Right atrium auricular region (tissue), 2 donors: ENCODE results near the gene MPPED1. TPM values are rescaled to one million over a fixed set of nuclear protein-coding genes. Genes with fewer than 3 reads are reported as not detected.

Experiments used
- DNase-seq: peaks from one replicate; pipeline ENCODE4 v3.0.0-alpha.2; 2019; ENCODE audit warnings: low spot score
- H3K27ac ChIP-seq, 2 donors: fragments of 200-600 bp; sonication (generic); 1 replicate in 1 of 2; 2 replicates in 1 of 2; pipeline ENCODE4 v1.5.1; 2016 to 2019
- H3K27me3 ChIP-seq, 2 donors: fragments of 200-600 bp; sonication (generic); one replicate each; pipeline versions ENCODE4 v1.5.1 to v1.6.0; 2017 to 2019
- H3K36me3 ChIP-seq: fragments of 200-600 bp; sonication (generic); one replicate; pipeline ENCODE4 v1.5.1; 2016
- H3K4me1 ChIP-seq, 2 donors: fragments of 200-600 bp; sonication (generic); one replicate each; pipeline versions ENCODE4 v1.5.1 to v1.6.0; 2017 to 2019
- H3K4me3 ChIP-seq, 2 donors: fragments of 200-600 bp; sonication (generic); 1 replicate in 1 of 2; 2 replicates in 1 of 2; pipeline ENCODE4 v1.5.1; 2017 to 2019; ENCODE audit warnings: mild to moderate bottlenecking in 1 of 2, moderate library complexity in 1 of 2
- H3K9me3 ChIP-seq, 2 donors: fragments of 200-600 bp; sonication (generic); one replicate each; pipeline ENCODE4 v1.5.1; 2019
- CTCF ChIP-seq, 2 donors: fragments of 200-600 bp; sonication (generic); IDR thresholded peaks; one replicate each; pipeline ENCODE4 v1.5.1; 2019; ENCODE audit warnings: antibody characterized with exemption in 2 of 2
- total RNA-seq, 2 donors: library from RNA; depleted of rRNA; stranded (reverse); fragments of >200 nt; gene quantifications; one replicate each; pipeline ENCODE4 v1.1.0, GENCODE V29; 2016

Gene MPPED1
- total RNA-seq, 2 donors from 2014 or later: not detected

- H3K9me3 ChIP-seq: no peaks in the 10 kb centered on the region
- no peaks in the 10 kb centered on the region for H3K4me1 ChIP-seq
- no peak for TF ChIP-seq CTCF (IDR thresholded peaks at IDR 0.05)
- DNase-seq: no peak
- H3K27ac ChIP-seq: no peak overlapping the region
- no peak overlapping the region for H3K4me3 ChIP-seq
- no peaks in the 10 kb centered on the region for H3K36me3 ChIP-seq
- H3K27me3 ChIP-seq: no peaks in the 10 kb centered on the region
Measured at GRCh38 chr22:43542681-43543521, 131.1 kb downstream of the MPPED1 start.

GRCh38 chr22:43543522-43544288 is 131.9 kb downstream of the MPPED1 start:
- Histone ChIP-seq H3K4me1 (no peaks in the 10 kb centered on the region), H3K4me3 (no peak overlapping the region), H3K9me3 (no peaks in the 10 kb centered on the region), H3K36me3 (no peaks in the 10 kb centered on the region), H3K27me3 (no peaks in the 10 kb centered on the region), H3K27ac (no peak overlapping the region)
- no peak for TF ChIP-seq CTCF (IDR thresholded peaks at IDR 0.05)
- DNase-seq: no peak

DNA sequence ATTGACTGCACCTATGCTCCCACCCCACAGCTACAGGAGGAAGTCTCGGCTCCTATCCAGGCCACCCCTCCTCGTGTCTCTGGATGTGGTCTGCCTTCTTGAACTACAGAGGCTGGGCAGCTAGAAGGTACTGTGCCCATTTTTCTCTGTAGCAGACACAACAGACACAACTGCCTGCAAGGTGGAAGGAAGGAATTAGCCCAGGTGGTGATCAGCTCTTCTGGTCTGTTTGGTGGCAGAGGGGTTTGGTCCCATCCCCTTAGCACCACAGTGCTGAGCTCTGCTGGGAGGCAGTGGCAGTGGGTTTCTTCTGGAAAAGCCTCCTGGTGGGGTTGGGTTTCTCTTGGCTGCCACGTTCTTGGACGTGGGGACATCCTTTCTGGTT is 132.5 kb downstream of the MPPED1 start:
- Histone ChIP-seq H3K9me3 (no peaks in the 10 kb centered on the region), H3K4me3 (no peak overlapping the region), H3K4me1 (no peaks in the 10 kb centered on the region), H3K27ac (no peak overlapping the region), H3K36me3 (no peaks in the 10 kb centered on the region), H3K27me3 (no peaks in the 10 kb centered on the region)
- DNase-seq: no peak
- TF ChIP-seq CTCF (IDR thresholded peaks at IDR 0.05): no peak

DNA sequence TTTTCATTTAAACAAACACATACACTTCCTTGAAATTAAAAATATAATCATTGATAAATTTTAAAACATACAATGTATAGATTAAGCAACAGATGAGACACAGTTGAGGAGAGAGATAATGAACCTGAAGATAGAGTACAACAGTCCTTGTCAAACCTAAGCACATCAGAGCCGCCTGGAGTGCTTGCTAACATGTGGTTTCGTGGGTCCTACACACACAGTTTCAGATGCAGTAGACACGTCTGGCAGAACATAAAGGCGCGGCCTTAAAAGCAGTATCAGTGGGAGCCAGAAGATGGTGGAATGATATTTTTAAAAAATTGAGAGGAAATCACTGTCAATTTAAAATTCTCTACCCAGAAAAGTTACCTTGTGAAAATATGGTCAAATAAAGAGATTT is 134.4 kb downstream of the MPPED1 start:
- Histone ChIP-seq H3K4me1 (no peaks in the 10 kb centered on the region), H3K36me3 (no peaks in the 10 kb centered on the region), H3K4me3 (no peak overlapping the region), H3K27ac (no peak overlapping the region), H3K9me3 (no peaks in the 10 kb centered on the region), H3K27me3 (no peaks in the 10 kb centered on the region)
- TF ChIP-seq CTCF (IDR thresholded peaks at IDR 0.05): no peak
- DNase-seq: no peak

DNA sequence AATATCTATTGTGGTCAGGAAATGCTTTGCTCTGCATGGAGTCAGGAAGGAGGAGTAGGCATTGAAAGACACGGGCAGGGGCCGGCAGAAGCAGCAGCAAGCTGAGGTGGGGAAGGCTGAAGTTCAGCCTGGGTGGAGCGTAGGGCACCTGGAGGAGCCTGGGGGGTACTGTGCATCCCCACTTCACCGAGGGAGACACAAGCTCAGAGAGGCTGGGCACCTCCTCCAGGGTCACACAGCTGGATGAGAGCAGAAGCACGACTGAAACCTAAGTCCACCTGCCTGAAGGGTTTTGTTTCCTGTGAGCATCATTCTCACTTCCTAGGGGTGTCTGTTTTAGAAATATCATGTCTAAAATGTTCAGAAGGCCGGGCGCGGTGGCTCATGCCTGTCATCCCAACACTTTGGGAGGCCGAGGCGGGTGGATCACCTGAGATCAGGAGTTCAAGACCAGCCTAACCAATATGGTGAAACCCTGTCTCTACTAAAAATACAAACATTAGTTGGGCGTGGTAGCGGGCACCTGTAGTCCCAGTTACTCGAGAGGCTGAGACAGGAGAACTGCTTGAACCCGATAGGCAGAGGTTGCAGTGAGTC is 138.3 kb downstream of the MPPED1 start:
- Histone ChIP-seq H3K4me1 (no peaks in the 10 kb centered on the region), H3K36me3 (no peaks in the 10 kb centered on the region), H3K27ac (no peak overlapping the region), H3K9me3 (no peaks in the 10 kb centered on the region), H3K4me3 (no peak overlapping the region), H3K27me3 (no peaks in the 10 kb centered on the region)
- no peak for TF ChIP-seq CTCF (IDR thresholded peaks at IDR 0.05)
- no peak for DNase-seq
